Sigmoid colon (tissue), 7 donors: ENCODE results near the gene CD27. TPM values are rescaled to one million over a fixed set of nuclear protein-coding genes. Genes with fewer than 3 reads are reported as not detected.

Experiments used
- DNase-seq: peaks from one replicate; pipeline ENCODE4 v3.0.0-alpha.2; 2019
- H3K27ac ChIP-seq, 4 donors: fragments of 200-600 bp; sonication (generic); one replicate each; pipeline ENCODE4 v1.5.1; 2016 to 2019; ENCODE audit warnings: mild to moderate bottlenecking in 1 of 4
- H3K27me3 ChIP-seq, 3 donors: fragments of 200-600 bp; sonication (generic); one replicate each; pipeline ENCODE4 v1.5.1; 2019; ENCODE audit warnings: mild to moderate bottlenecking in 1 of 3
- H3K36me3 ChIP-seq, 4 donors: fragments of 200-600 bp; sonication (generic); one replicate each; pipeline ENCODE4 v1.5.1; 2016 to 2019
- H3K4me1 ChIP-seq, 4 donors: fragments of 200-600 bp; sonication (generic); one replicate each; pipeline ENCODE4 v1.5.1; 2017 to 2019
- H3K4me3 ChIP-seq, 4 donors: fragments of 200-600 bp; sonication (generic); one replicate each; pipeline ENCODE4 v1.5.1; 2017 to 2019; ENCODE audit warnings: mild to moderate bottlenecking in 2 of 4, moderate library complexity in 1 of 4
- H3K9me3 ChIP-seq, 4 donors: fragments of 200-600 bp in 3 of 4; sonication (generic) in 3 of 4; one replicate each; pipeline versions ENCODE4 v1.5.1 to v1.6.1; 2013 to 2019
- CTCF ChIP-seq, 4 experiments: fragments of 450-650 bp in 3 of 4; fragments of 200-600 bp in 1 of 4; IDR thresholded peaks; one replicate each; pipeline ENCODE4 v1.5.1; 2016 to 2019; ENCODE audit warnings: antibody characterized with exemption in 4 of 4, mild to moderate bottlenecking in 3 of 4, moderate library complexity in 2 of 4
- EP300 ChIP-seq, 4 donors: sonication (generic); formaldehyde crosslinking; IDR thresholded peaks; one replicate each; pipeline ENCODE4 v1.6.1; 2017; ENCODE audit warnings: antibody characterized with exemption in 4 of 4
- POLR2A ChIP-seq, 2 donors: fragments of 450-650 bp; IDR thresholded peaks; one replicate each; pipeline ENCODE4 v1.6.1; 2016; ENCODE audit warnings: antibody characterized with exemption in 2 of 2, mild to moderate bottlenecking in 2 of 2, moderate library complexity in 2 of 2
- POLR2AphosphoS5 ChIP-seq, 4 donors: sonication (generic); formaldehyde crosslinking; IDR thresholded peaks; one replicate each; pipeline ENCODE4 v1.6.1; 2017; ENCODE audit warnings: antibody characterized with exemption in 4 of 4
- WGBS, 2 donors: extraction: QIAGEN DNeasy Blood & Tissue Kit; methylation state at CpG; one replicate each; pipeline ENCODE4 v1.1.7; 2013; 5-methylcytosine and 5-hydroxymethylcytosine counted together
- intact Hi-C: fragments of 100-400 bp; cut with DNase I; formaldehyde crosslinking; loops from one replicate; pipeline ENCODE4 v1.15.1; 2023
- polyA plus RNA-seq, 3 donors: library from polyadenylated mRNA; stranded (reverse); fragments of 200-250 nt; gene quantifications; one replicate each; pipeline ENCODE4 v1.2.3, GENCODE V29; 2013
- total RNA-seq, 4 donors: library from RNA; depleted of rRNA; stranded (reverse); fragments of >200 nt; gene quantifications; one replicate each; pipeline ENCODE4 v1.1.0, GENCODE V29; 2016
- donor health status: healthy with polysubstance abuse.
- donor health status: Bipolar disorder and iron deficiency.
- donor health status: healthy.

CD27 gene
- total and polyA plus RNA-seq, 7 donors, result 0.60 to 29.0 (median 1.6) TPM; not detected in 3

GRCh38 chr12:6463216-6463615 lies 18.5 kb downstream of the CD27 start:
- no peak for DNase-seq
- Histone ChIP-seq H3K27me3 (no peaks in the 10 kb centered on the region), H3K4me3 (no peak overlapping the region), H3K36me3 (peaks cover 43 to 81% (median 54%) of the 10 kb centered on the region in 4 donors), H3K4me1 (peaks cover 0 to 21% (median 12%) of the 10 kb centered on the region in 4 donors), H3K9me3 (no peaks in the 10 kb centered on the region), H3K27ac (peak overlapping the region in 3 of 4 donors; percentile 36 to 48 (median 44))
- no peak for TF ChIP-seq POLR2A (IDR thresholded peaks at IDR 0.05)
- no peak for TF ChIP-seq CTCF (IDR thresholded peaks at IDR 0.05)
- no peak for TF ChIP-seq POLR2AphosphoS5 (IDR thresholded peaks at IDR 0.05)
- TF ChIP-seq EP300 (IDR thresholded peaks at IDR 0.05), result no peak
- intact Hi-C loops, result no loop called here
- 61 to 70% methylated on average over 7 of the region's 7 CpGs for WGBS, 2 donors

- intact Hi-C loops, result no loop called here
- Histone ChIP-seq H3K4me1 (peaks cover 0 to 28% (median 18%) of the 10 kb centered on the region in 4 donors), H3K4me3 (no peak overlapping the region), H3K27ac (peak overlapping the region in 3 of 4 donors; percentile 25 to 40 (median 36)), H3K9me3 (no peaks in the 10 kb centered on the region), H3K27me3 (no peaks in the 10 kb centered on the region), H3K36me3 (peaks cover 37 to 75% (median 48%) of the 10 kb centered on the region in 4 donors)
- TF ChIP-seq POLR2A (IDR thresholded peaks at IDR 0.05) (no peak), EP300 (IDR thresholded peaks at IDR 0.05) (no peak), POLR2AphosphoS5 (IDR thresholded peaks at IDR 0.05) (no peak)
- no peak for DNase-seq
- WGBS, 2 donors, result 85 to 86% methylated on average over 6 of the region's 6 CpGs
Observed at GRCh38 chr12:6463858-6464257, 19.1 kb downstream of the CD27 start.

- Histone ChIP-seq H3K27ac (peak overlapping the region in 3 of 4 donors; percentile 25 to 49 (median 36)), H3K9me3 (no peaks in the 10 kb centered on the region), H3K36me3 (peaks cover 34 to 68% (median 43%) of the 10 kb centered on the region in 4 donors), H3K4me3 (no peak overlapping the region), H3K4me1 (peaks cover 0 to 35% (median 25%) of the 10 kb centered on the region in 4 donors), H3K27me3 (no peaks in the 10 kb centered on the region)
- intact Hi-C loops, result no loop called here
- DNase-seq, result no peak
- whole genome bisulfite sequencing, 2 donors, result 89 to 91% methylated on average over 8 of the region's 8 CpGs
- TF ChIP-seq POLR2A (IDR thresholded peaks at IDR 0.05), result no peak
- no peak for TF ChIP-seq POLR2AphosphoS5 (IDR thresholded peaks at IDR 0.05)
- TF ChIP-seq EP300 (IDR thresholded peaks at IDR 0.05), result no peak
- no peak for TF ChIP-seq CTCF (IDR thresholded peaks at IDR 0.05)
Observed at GRCh38 chr12:6464531-6464930, 19.8 kb downstream of the CD27 start.

GRCh38 chr12:6465467-6466183 lies 20.9 kb downstream of the CD27 start:
- Histone ChIP-seq H3K36me3 (peaks cover 25 to 58% (median 39%) of the 10 kb centered on the region in 4 donors), H3K4me1 (peaks cover 0 to 40% (median 29%) of the 10 kb centered on the region in 4 donors)
- no peak for DNase-seq

More at GRCh38 chr12:6465467-6466183, 20.9 kb downstream of the CD27 start:
- intact Hi-C loops, result loop anchor here (1.0 kb wide), 1 partner anchor 42 kb away; no protein-coding TSS in a partner anchor
- Histone ChIP-seq H3K27me3 (no peaks in the 10 kb centered on the region), H3K9me3 (no peaks in the 10 kb centered on the region), H3K4me3 (no peak overlapping the region), H3K27ac (peak overlapping the region in 2 of 4 donors; percentile 27 to 49)
- WGBS, 2 donors, result 41 to 52% methylated on average over 6 of the region's 6 CpGs
- no peak for TF ChIP-seq POLR2A (IDR thresholded peaks at IDR 0.05)
- TF ChIP-seq POLR2AphosphoS5 (IDR thresholded peaks at IDR 0.05), result peak in 2 of 4 donors; percentile 24 to 38
- TF ChIP-seq CTCF (IDR thresholded peaks at IDR 0.05), result peak; percentile 77 to 96 (median 89)
- TF ChIP-seq EP300 (IDR thresholded peaks at IDR 0.05), result no peak
